Gastrocnemius medialis (tissue), 4 donors: ENCODE results near the gene THAP4.

ENCODE experiments used
- CTCF ChIP-seq, 5 experiments: fragments of 450-650 bp in 3 of 5; fragments of 200-600 bp in 2 of 5; sonication (generic) in 2 of 5; IDR thresholded peaks in 4 of 5; conservative IDR thresholded peaks in 1 of 5; 1 replicate in 4 of 5; 2 replicates in 1 of 5; pipeline ENCODE4 v1.5.1; 2016 to 2019; ENCODE audit warnings: antibody characterized with exemption in 5 of 5, mild to moderate bottlenecking in 3 of 5, moderate library complexity in 3 of 5
- POLR2A ChIP-seq, 2 donors: fragments of 450-650 bp; IDR thresholded peaks; one replicate each; pipeline ENCODE4 v1.6.1; 2017; ENCODE audit warnings: antibody characterized with exemption in 2 of 2, mild to moderate bottlenecking in 2 of 2, moderate library complexity in 2 of 2

- TF ChIP-seq POLR2A (IDR thresholded peaks at IDR 0.05) (no peak), CTCF (IDR thresholded peaks at IDR 0.05 in 4 of 5, conservative IDR thresholded peaks at IDR 0.05 in 1 of 5) (no peak)
Measured at GRCh38 chr2:241551599-241551997, 85.4 kb downstream of the THAP4 start.
